NT2/D1 (cell line): ENCODE measurements around the gene NCBP2L.

Experiments
- SUZ12 ChIP-seq: IDR thresholded peaks from 2 replicates; pipeline ENCODE4 v1.6.1; 2011; ENCODE audit not compliant: insufficient read length, insufficient read depth; ENCODE audit errors: extremely low read depth
- YY1 ChIP-seq: IDR thresholded peaks from 2 replicates; pipeline ENCODE4 v1.6.1; 2011; ENCODE audit not compliant: insufficient read length, insufficient read depth
- ZNF274 ChIP-seq: IDR thresholded peaks from 2 replicates; pipeline ENCODE4 v1.6.1; 2011; ENCODE audit warnings: mild to moderate bottlenecking, low read depth, low read length

GRCh38 chrX:107750263-107750662 is 27.3 kb upstream of the NCBP2L start:
- TF ChIP-seq YY1 (no peak), SUZ12 (no peak), ZNF274 (no peak)
